Measurements from ENCODE around the gene GPC4.
A peak's percentile ranks its signal among the peaks of the same experiment; 100 is the strongest.

The GPC4 gene

DNA sequence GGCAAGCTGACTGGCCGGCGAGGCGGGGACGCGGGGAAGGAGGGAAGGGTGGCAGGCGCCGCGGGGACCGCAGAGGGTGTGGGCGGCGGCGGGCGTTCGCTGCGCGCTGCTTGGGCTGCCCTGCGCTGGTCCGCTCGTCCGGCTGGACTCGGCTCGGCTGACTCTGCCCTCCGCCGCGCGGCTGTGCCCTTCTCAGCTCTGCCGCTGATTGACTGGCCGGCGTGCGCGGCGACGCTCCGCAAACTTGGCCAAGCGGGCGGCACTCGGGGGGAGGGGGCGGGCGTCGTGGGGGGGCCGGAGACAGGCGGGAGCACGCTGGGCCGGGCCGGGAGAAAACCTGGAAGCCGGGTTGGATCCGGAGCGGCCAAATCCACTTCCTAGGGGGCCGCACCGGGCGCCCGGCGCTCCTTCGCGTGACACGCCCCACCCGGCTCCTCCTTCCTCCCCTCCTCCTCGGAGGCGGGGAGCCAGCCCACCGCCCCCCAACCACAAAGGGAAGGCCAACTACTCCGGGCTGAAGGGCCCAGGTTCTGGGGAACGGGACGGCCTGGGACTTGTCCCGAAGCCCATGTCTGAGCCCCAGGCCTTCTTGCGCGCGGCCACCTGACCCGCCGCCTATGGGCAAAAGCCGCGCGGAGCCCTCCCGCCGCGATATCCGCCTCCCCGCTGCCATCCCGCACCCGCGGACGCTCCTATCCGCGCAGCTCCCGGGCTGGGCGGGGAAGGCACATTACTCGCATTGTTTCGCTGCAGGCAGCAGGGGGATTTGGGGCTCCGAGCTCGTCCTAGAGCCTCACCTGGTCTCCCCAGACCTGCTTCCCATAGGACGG lies at the start of gene GPC4:
Gene GPC4 (minus strand): TSS at position 214 of the 830 bp plus-strand sequence. CDS start 524 bp downstream, outside the sequence.
- peak; percentile 18 for DNase-seq

DNA sequence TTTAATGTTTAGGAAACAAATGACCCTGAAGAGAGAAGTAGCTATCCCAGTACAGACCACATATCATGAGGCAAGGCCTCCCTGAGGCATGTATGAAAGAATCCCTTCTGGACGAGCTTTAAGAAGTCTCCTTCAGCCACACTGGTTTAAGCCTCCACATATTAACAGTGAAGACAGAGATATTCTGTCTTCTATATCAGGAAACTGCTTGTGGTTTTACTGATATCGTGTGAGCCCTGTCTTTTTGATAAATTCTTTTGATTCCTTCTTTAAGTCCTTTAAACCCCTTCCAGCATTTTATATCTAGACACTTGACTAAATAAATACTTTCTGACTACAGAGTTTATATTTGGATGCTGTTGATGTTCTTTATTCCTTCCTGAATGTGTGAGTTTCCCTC lies 45.9 kb upstream of the GPC4 start:
- no peak for DNase-seq

DNA sequence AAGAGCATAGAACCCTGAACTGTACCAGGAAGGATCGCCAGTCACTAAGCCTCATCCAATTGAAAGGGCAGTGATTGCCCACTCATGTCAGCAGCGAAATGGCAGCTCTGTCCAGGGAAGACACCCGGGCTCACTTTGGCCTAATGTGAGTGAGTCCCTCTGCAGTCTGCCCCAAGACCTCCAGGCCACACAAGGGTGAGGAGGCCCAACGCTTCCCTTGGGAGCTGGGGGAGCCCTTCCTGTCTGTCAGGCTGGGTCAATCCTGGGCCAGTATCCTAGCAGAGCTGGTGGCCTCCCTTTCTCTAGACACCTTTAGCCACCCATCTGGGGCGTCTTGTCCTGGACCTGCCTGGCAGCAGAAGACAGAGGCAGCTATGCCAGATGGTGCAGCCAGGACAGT lies 39.6 kb upstream of the GPC4 start:
- DNase-seq: no peak

DNA sequence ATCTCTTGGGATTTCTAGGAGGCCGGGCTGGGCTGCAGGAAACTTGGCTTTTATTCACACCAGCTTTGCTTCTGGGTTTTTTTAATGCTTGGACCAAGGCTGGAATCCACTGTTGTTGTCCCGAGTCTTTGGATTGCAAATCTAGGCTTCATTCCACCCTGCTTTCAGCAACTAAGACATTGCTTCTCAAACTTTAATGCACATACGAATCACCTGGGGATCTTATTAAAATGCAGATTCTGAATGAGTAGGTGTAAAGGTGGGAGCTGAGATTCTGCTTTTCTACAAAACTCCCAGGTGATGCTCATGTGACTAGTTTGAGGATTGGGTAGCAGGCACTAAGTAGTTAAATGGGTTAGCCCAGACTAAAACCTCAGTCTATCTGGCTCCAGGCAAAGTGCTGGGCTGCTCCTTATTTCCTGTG lies 39.2 kb upstream of the GPC4 start:
- no peak for DNase-seq

DNA sequence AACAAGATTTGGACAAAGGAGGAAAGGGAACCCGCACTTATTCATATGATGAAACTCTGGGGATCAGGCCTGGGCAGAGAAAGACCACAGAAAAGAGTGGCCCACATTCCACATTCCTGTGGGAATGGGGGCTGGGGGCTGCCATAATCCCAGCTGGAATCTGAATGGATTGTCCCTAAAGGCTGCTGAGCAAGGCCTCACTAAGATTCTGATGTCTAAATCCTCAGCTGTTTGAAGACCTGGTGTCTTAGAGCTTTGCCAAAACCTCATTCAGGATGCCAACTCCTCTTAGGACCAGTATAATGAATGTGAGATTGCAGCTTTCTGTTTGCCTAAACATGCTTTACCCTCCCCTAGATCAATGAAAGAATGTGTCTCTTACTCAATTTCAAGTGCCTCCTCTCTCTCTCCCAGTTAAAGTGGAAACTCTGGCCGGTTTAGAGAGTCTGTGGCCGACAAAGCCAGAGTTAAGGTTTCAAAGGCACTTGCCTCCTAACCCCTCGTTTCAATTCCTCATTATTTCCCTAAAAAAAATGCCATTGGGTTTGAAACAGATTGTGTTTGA lies 33.3 kb upstream of the GPC4 start:
- DNase-seq: no peak

DNA sequence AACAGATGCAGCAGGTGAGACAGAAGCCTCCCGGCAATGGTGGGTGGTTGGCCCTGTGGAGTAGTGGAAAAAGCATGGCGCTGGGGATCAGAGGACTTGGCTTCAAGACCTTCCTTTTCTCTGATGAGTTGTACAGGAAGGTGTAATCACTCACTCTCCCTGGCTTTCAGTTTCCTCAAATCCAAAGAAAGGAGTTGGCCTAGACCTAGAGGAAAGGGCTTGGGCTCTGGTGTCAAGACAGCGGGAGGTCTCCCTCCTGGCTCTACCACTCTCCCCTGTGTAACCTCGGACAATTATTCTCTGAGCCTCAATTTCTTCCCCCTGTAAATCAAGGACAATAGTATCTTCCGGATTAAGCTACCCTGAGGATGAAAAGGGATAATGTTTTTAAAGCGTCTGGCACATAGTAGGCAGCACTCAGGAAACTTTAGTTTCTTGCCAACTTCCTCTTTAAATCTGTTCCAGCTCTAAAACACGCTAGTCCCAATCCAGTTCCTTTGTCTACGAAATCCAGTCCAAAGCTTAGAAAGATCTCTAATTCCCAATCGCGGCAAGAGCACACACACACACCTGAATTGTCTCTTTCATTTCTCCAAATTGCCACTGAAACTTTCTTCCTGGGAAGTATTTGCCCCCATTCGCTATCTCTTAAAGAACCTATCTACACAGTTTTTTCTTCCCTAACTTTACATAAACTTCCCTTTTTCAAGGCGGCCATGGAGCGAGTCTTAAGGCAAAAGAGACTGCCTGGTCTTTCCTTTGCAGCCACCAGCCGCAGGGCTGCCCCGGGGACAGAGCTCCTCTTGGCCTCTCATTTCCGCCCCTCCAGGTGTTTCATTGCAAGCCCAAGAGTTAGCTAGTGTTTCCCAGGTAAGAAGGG lies 29.9 kb upstream of the GPC4 start:
- no peak for DNase-seq

DNA sequence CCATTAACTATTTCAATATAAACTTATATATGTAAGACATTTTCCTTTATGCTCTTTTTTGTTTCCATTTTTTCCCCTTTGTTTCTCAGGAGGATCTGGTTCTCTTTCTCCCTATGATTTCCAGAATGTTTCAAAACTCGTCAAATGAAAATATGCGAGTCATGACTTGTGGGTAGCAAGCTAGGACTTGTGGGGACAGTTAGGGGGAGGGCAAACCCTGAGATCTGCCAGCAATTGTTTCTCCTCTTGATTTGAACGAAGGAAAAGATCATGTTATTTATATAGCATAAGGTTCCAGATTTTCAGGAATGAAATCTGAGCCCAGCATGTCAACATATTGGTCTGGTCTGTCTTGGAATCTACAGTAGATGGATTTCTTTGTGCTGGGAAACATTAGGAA lies 28.9 kb upstream of the GPC4 start:
- no peak for DNase-seq

DNA sequence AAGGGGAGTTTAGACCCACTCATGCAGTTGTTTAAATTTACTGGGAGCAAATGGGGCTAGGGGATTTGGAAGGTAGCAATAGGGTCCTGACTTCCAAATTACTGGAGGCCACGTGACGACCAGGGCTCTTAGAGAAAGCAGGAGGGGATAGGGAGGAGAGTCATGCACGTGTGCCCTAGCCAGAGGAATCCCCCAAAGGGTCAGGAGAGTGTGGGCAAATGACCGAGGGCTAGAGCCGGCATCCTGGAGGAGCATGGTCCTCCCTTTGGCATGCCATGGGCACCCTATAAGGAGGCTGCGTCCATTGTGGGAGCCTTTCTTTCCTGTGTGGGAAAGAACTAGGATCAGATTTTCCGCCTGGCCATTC lies 25.5 kb upstream of the GPC4 start:
- DNase-seq: no peak

DNA sequence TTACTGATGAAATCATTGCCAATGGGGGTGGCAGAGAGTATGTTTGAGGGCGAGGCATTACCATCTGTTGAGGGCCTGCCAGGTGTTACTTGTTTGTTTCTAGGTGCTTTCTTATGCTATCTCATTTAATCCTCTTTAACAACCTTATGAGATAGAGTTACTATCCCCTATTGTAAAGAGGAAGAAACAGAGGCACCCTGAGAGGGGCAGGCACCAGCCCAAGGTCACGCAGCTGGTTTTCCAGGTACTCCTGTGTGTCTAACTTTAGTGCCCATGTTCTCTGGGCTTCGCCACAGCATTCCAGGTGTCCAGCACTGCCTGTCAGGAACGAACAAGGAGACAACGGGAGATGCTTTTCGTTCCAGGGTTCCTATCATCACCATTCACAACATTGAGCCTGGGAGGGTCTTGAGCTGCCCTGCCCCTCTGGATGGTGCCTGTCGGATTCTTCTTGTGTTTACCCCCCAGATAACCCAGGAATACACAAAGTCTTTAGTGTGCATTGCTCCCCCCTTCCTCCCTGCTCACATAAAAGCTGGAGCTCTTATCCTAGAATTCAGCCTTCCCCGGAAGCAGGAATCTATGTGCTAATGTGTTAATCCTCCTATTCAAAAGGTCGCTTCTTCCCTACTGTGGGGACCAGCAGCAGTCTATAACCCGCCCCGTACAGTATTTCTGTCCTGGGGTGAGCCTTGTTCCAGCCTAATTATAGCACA lies 24.9 kb upstream of the GPC4 start:
- no peak for DNase-seq

DNA sequence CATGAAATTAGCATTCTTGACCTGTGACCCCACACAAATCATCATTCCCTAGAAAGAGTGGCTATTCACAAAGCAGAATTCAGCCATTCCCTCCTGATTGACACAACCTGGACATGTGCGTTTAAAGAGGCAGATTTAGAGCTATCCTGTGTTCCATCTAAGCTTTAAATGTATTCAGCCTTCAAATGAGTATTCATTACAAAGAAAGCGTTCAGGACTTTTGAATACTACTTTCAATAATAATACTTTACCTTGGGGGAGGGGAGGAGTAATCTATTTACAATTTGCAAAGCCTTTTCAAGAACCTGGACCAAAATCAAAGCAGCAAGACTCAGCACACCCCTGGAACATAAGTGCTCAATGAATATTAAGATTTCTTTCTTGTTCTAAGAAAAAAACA lies 22.5 kb upstream of the GPC4 start:
- no peak for DNase-seq

DNA sequence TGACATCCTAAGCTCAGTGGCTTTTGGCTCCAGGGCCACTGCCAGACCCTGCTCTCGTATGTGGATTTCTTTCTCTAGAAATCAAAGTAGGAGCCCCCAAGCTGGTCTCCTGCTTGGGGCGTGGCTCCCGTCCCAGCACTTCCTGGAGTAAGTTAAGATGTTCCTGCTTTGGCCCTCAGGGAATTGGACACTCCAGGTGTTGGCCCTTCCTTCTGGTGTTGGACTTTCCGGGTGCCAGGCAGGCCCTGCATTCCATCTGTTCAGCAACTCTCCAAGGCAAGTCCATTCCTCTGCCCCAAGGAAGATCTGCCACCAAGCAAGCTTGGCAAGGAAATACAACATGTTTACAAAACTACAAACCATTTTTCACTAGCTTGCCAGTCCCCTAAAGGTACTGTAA lies 22.1 kb upstream of the GPC4 start:
- DNase-seq: no peak

DNA sequence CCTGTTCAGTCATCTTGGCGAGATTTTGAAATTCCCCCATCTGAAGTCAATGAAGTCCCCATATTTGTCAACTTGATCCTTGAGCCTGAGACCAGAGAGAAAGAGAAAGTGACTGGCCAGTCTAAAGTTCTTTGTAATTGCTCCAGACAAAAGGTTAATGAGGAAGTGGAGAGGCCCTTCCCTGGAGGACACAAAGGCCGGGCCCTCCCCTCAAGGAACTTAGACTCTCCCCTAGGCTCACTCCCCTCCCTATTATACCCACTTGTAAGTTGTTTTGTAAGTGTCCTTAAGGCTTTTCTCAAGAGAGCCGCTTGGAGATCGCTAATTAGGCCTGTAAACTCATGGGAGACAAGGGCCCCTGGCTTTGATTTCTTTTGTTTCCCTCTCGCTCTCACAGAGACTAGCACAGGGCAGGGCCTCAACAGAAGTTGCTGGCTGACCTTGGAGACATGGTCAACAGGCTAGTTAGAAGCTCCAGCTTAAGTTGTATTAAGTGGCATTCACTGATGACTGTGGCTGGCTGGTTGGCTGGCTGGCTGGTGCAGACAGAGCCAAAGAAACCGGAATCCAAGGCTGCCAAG lies 20.3 kb upstream of the GPC4 start:
- DNase-seq: no peak

DNA sequence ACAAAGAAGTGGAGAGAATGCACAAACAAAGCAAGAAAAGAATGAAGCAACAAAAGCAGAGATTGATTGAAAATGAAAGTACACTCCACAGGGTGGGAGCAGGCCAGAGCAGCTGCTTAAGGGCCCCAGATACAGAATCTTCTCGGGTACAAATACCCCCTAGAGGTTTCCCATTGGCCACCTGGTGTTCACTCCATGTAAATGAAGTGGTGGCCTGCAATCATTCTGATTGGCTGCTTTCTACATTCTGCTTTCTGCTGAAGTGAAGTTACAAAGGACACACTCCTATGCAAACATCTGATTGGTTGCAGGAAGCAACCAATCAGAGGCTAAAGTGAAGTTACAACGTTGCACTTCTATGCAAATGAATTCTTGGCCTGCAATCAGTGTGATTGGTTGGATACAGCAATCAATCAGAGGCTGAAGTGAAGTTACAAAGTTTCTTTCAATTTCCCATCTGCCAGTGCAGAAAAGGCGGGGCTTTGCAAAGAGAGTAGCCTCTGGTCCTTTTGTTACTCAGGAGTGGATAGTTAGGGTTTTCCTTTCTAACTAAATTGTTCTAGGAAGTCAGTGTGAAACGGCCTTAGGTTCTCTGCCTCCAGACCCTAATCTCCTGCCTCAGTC lies 19.0 kb upstream of the GPC4 start:
- DNase-seq: no peak

DNA sequence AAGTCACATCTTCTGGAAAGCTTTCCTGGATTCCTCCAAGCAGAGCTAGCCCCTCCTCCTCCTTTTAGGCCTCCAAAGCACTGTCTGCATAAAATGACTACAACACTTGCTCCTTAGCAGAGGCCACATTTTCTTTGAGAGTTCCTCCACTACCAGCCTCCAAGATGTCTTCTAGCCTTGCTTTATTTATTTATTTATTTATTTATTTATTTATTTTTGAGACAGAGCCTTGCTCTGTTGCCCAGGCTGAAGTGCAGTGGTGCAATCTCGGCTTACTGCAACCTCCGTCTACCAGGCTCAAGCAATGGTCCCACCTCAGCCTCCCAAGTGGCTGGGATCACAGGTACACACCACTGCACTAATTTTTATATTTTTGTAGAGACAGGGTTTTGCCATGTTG lies 4.6 kb upstream of the GPC4 start:
- DNase-seq: no peak

DNA sequence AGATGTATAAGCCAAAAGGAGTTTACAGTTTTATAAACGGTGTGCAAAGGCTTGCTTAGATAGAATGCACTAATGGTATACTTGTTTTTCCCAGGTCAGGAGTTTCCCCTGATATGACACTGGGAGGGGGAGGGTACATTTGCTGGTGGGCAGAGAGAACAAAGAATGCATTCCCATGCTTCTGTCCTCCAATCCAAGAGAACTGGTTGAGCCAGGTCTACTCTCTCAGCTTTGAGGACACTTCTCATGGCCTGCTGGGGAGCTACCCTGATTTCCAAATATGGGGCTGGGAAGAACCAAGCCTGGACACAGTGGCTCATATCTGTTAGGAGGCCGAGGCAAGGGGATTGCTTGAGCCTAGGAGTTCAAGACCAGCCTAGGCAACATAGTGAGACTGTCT lies 3.3 kb upstream of the GPC4 start:
- DNase-seq: no peak

DNA sequence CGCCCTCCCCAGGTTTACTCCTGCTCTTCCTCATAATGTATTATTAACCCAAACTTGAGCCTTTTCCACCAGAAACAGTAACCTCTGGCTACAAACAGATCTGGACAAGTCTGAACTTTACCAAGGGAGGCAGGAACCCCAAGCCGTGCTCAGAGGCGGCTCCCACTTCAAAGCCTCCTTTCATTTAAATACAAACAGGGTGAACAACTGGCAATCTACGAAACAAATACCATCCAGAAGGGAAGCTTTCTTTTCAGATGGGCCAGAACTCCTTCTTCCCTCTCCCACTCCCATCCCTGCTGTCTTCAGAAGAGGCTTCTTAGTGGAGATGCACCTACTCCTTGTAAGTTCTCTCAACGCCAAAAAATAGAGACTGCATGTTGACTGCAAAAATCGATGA lies 2.1 kb upstream of the GPC4 start:
- DNase-seq: no peak

DNA sequence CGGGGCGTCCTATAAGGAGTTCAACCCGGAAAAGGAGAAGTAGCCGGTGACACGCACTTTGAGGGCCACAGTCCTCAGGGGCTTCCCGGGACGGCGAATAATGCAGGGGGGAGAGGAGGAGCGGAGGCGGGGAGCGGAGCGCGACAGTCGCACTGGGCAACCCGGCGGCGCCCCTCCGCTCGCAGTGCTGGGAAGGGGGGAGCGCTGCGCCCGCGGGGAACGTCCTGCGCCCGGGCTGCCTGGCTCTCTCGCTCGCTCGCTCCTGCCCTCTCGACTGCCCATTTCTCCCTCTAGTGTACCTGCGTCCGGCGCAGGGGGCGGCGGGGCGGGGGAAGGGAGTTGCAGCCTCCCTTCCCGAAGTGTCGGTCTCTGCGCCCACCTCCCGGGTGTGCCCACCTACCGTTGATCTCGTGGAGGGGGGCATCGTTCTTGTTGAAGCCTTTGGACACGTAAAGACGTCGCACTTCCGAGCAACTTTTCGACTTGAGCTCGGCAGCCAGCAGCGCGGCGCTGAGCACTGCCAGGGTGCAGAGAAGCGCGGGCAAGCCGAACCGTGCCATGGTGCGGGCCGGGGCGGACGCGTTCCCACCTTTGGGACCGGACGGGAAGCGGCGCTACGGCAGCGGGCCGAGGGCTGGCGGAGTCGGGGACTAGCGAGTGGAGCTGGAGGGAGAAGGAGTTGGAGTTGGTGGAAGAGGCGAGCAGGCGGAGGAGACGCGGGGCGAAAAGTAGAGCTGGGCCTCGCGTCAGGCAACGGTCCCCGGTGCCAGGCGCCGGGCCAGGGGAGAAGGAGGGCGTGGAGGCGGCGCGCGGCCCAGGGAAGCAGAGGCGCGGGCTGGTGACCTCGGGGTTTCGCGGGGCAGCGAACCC lies 648 bp downstream of the GPC4 start:
- DNase-seq: peak; percentile 17 to 23

DNA sequence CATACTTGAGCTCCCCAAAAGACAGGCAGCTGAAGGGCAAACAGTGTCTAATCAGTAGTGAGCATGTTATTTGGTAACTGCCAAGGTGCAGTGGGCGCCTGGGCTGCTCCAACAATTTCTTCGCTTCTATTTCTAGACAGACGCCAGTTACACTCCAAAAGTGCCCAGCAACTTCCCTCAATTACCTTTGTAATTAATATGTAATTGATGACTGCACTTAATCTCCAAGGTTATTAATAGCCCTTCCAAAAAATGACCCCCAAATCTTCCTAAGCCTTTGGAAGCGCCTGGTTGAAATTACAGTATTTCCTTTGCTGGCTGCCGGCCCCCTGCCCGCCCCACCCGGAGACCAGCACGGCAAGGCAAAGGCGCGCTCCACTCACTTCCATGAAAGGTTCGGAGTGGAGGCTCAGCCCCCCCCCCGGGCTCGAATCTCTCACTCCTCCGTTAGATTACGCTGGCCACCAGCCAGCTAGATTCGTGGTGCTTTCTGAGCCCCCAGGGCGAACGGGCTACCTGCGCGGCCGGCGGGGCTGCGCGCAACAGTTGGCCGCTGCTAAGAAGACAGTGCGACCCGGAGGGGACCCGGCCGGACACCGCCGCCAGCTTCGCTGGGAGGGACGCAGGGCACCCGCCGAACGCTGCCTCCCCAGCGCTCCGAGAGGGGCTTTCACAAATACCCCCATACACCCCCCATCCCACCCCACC lies 1.9 kb downstream of the GPC4 start:
- no peak for DNase-seq

DNA sequence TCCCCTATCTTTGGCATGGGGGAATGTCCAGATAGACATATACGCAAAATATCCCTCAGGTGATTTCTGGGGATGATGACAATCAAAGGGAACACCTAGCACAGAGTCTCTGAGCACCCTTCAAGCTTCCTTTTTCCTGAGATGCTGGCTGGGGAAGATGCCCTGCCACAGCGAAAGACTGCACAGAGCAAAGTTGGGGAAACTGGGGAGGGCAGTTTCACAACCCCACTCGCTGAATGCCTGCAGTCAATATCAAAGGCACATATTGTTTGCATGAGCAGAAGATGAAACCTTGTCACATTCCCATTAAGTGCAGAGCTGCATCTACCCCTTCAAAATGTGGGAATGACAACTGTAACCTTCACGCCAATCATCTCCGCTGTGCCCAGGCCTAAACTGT lies 2.6 kb downstream of the GPC4 start:
- no peak for DNase-seq

DNA sequence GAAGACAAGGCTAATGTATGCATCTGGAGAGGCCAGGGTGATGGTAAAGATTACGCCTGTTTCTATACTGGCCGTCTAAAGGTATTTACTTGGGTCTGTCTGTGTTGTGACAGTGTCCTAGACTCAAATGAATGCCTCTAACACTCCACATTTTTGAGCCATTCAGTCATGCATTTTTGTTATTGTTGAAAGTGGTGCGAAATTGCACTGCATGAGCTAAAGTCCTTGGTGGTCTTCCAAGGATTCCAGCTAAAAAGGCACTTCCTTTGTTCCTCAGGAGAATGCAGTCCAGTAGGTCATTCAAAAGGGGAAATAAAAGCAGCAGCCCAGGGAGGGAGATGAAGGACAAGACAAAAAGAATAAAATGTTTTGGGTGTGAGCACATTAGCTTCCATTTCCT lies 3.0 kb downstream of the GPC4 start:
- no peak for DNase-seq

DNA sequence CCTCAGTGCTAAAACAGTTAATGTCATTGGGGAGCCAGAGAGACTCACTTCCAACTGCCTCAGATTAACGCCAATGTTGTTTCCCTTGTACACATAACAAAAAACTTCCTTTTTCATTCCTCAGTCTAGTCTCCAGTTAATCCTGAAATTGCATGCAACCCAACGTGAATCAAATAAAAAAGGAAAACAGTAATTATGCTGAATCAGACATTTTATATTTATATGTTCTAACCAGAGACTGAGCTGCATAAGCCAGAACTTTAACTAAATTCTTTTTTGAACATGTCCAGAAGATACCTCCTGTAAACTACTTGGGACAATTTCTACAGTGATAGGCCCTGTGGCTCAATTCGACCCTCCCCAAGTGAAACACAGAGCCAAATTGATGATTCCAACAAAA lies 4.7 kb downstream of the GPC4 start:
- no peak for DNase-seq
